Erythroblast (primary cell): ENCODE data around the gene LGSN.

Source experiments
- GATA1 ChIP-seq: IDR thresholded peaks from 2 replicates; pipeline ENCODE4 v1.6.1; 2011; ENCODE audit warnings: low read depth, mild to moderate bottlenecking, control low read depth, low read length, moderate library complexity
- POLR2A ChIP-seq: IDR thresholded peaks from 2 replicates; pipeline ENCODE4 v1.6.1; 2011; ENCODE audit warnings: mild to moderate bottlenecking, low read length

DNA sequence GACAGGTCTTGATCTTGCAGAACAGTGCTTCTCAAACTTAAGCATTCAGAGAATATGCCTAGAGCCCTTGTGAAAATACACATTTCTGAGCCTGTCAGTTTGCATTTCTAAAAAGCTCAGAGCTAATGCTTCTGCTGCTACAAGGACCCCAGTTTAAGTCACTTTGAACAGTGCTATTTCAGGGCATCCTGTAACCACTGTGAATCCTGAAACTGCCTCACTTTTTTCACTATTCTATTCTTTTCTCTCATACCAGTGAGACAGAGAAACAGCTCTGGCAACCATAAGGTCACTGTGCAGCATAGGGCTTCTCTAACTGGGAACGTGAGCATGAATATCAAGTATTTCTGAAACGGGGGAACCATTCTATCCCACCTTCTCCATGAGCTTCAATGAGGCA, 51.2 kb downstream of the LGSN start:
- TF ChIP-seq POLR2A (no peak), GATA1 (no peak)
